ENCODE measurements around the gene NSG2.

Gene NSG2

DNA sequence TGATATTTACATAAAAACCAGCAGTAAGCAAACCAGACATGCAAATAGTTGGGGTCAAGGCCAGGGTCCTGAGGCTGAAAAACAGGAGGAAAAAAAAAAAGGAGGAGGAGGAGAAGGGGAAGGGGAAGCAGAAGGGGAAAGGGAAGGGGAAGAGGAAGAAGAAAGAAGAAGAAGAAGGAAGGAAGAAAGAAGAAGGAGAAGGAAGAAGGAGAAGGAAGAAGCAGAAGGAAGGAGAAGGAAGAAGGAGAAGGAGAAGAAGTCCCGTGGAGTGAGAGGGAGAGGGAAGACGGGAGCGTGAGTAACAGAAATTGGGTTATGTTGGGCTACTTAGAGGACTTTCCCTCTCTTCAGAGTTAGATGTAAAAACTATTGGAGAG lies 24.6 kb upstream of the NSG2 start:
- H3K9me2 ChIP-seq (ENCODE audit: low read depth, low read length), result no peaks in the 10 kb centered on the region
- no peaks in the 10 kb centered on the region for H4K20me1 ChIP-seq (ENCODE audit: insufficient read depth, low read length)
- H3K4me1 ChIP-seq (ENCODE audit: insufficient read depth, low read length, severe bottlenecking), result no peaks in the 10 kb centered on the region
- no peaks in the 10 kb centered on the region for H3K27me3 ChIP-seq (ENCODE audit: insufficient read depth, low read length)
- H3K9ac ChIP-seq (ENCODE audit: low read length), result no peak overlapping the region
- H3K79me2 ChIP-seq (ENCODE audit: insufficient read depth, low read length), result no peaks in the 10 kb centered on the region
- H3K4me3 ChIP-seq (ENCODE audit: low read depth, low read length, poor library complexity, severe bottlenecking), result no peak overlapping the region
- no peak overlapping the region for H3K4me2 ChIP-seq (ENCODE audit: low read length)
- H3K27ac ChIP-seq (ENCODE audit: low read depth, low read length, poor library complexity, severe bottlenecking), result no peak overlapping the region
- H3K36me3 ChIP-seq (ENCODE audit: insufficient read depth, low read length), result no peaks in the 10 kb centered on the region
- H3F3A ChIP-seq (ENCODE audit: insufficient read depth, low read length), result no peaks in the 10 kb centered on the region
- no peak overlapping the region for H2AFZ ChIP-seq (ENCODE audit: low read length)
- no peaks in the 10 kb centered on the region for H3K9me3 ChIP-seq (ENCODE audit: low read length)
- TF ChIP-seq EZH2 (IDR thresholded peaks at IDR 0.05; ENCODE audit: borderline replicate concordance, low read length), result no peak
- TF ChIP-seq, protein P1, sequence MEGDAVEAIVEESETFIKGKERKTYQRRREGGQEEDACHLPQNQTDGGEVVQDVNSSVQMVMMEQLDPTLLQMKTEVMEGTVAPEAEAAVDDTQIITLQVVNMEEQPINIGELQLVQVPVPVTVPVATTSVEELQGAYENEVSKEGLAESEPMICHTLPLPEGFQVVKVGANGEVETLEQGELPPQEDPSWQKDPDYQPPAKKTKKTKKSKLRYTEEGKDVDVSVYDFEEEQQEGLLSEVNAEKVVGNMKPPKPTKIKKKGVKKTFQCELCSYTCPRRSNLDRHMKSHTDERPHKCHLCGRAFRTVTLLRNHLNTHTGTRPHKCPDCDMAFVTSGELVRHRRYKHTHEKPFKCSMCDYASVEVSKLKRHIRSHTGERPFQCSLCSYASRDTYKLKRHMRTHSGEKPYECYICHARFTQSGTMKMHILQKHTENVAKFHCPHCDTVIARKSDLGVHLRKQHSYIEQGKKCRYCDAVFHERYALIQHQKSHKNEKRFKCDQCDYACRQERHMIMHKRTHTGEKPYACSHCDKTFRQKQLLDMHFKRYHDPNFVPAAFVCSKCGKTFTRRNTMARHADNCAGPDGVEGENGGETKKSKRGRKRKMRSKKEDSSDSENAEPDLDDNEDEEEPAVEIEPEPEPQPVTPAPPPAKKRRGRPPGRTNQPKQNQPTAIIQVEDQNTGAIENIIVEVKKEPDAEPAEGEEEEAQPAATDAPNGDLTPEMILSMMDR (IDR thresholded peaks at IDR 0.05; ENCODE audit: low read length), result no peak

DNA sequence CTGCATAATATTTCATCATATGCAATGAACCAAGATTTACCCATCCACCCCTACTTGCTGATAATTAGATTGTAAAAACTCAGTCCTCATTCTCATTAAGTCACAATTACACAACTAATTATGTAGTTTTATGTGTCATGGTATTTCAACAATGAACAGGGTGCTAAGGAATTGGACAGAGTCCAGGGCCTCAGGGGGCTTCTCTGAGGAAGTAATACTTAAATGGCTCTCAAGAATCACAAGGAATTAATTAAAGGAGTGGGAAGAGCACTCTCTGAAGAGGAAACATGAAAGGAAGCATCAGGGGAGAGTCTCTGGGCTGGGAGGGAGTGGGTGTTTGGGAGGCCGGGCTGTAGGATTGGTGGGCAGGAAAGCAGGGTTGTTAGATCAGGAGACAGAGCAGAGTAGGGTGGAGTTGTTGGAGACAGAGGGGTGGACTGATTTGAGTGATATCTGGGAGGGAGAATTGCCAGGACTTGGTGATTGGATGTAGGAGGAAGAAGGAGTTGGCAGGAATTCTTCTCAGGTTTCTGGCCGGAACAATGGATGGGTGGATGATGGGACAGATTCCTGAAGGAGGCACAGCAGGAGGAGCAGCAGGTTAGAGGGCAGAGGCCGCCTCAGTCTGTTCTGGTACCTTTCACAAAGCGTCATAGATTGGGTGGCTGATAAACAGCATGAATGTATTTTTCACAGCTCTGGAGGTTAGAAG lies 23.0 kb upstream of the NSG2 start:
- Histone ChIP-seq H3K79me2 (ENCODE audit: insufficient read depth, low read length) (no peaks in the 10 kb centered on the region), H3K4me1 (ENCODE audit: insufficient read depth, low read length, severe bottlenecking) (no peaks in the 10 kb centered on the region), H3K9me2 (ENCODE audit: low read depth, low read length) (no peaks in the 10 kb centered on the region), H3K9ac (ENCODE audit: low read length) (no peak overlapping the region), H3K4me2 (ENCODE audit: low read length) (no peak overlapping the region), H4K20me1 (ENCODE audit: insufficient read depth, low read length) (no peaks in the 10 kb centered on the region), H3K27me3 (ENCODE audit: insufficient read depth, low read length) (0 out of 2 replicates have a peak, but pooled peaks cover 2% of the 10 kb centered on the region), H3K4me3 (ENCODE audit: low read depth, low read length, poor library complexity, severe bottlenecking) (no peak overlapping the region), H3K9me3 (ENCODE audit: low read length) (no peaks in the 10 kb centered on the region), H2AFZ (ENCODE audit: low read length) (no peak overlapping the region), H3K27ac (ENCODE audit: low read depth, low read length, poor library complexity, severe bottlenecking) (no peak overlapping the region), H3K36me3 (ENCODE audit: insufficient read depth, low read length) (no peaks in the 10 kb centered on the region), H3F3A (ENCODE audit: insufficient read depth, low read length) (no peaks in the 10 kb centered on the region)
- no peak for TF ChIP-seq EZH2 (IDR thresholded peaks at IDR 0.05; ENCODE audit: borderline replicate concordance, low read length)
- TF ChIP-seq, protein P1 (IDR thresholded peaks at IDR 0.05; ENCODE audit: low read length), result no peak

DNA sequence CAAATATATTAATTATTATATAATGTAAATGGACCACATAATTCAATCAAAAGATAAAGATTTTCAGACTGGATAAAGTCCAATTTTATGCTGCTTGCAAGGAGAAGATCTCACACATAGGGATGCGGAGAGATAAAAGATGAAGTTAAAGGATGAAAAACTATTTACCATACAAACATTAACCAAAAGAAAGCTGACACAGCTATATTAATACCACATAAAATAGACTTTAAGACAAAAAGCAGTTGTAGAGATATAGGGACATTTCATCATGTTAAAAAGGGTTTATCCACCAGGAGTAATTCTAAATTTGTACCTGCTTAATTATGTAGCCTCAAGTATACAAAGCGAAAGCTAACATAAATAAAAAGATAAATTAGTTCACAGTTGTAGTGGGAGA lies 15.2 kb upstream of the NSG2 start:
- H4K20me1 ChIP-seq (ENCODE audit: insufficient read depth, low read length), result no peaks in the 10 kb centered on the region
- H3K4me3 ChIP-seq (ENCODE audit: low read depth, low read length, poor library complexity, severe bottlenecking), result no peak overlapping the region
- no peaks in the 10 kb centered on the region for H3F3A ChIP-seq (ENCODE audit: insufficient read depth, low read length)
- H3K79me2 ChIP-seq (ENCODE audit: insufficient read depth, low read length), result no peaks in the 10 kb centered on the region
- H3K4me2 ChIP-seq (ENCODE audit: low read length), result no peak overlapping the region
- no peak overlapping the region for H2AFZ ChIP-seq (ENCODE audit: low read length)
- no peak overlapping the region for H3K9ac ChIP-seq (ENCODE audit: low read length)
- H3K4me1 ChIP-seq (ENCODE audit: insufficient read depth, low read length, severe bottlenecking), result no peaks in the 10 kb centered on the region
- H3K9me2 ChIP-seq (ENCODE audit: low read depth, low read length), result no peaks in the 10 kb centered on the region
- H3K27me3 ChIP-seq (ENCODE audit: insufficient read depth, low read length), result 0 out of 2 replicates have a peak, but pooled peaks cover 4% of the 10 kb centered on the region
- no peak overlapping the region for H3K27ac ChIP-seq (ENCODE audit: low read depth, low read length, poor library complexity, severe bottlenecking)
- no peaks in the 10 kb centered on the region for H3K36me3 ChIP-seq (ENCODE audit: insufficient read depth, low read length)
- H3K9me3 ChIP-seq (ENCODE audit: low read length), result no peaks in the 10 kb centered on the region
- no peak for TF ChIP-seq EZH2 (IDR thresholded peaks at IDR 0.05; ENCODE audit: borderline replicate concordance, low read length)
- TF ChIP-seq, protein P1 (IDR thresholded peaks at IDR 0.05; ENCODE audit: low read length), result no peak

Data from OCI-LY1 (cell line).